ENCODE results near the gene NUB1. TPM values are rescaled to one million over a fixed set of nuclear protein-coding genes. Genes with fewer than 3 reads are reported as not detected.

Gene NUB1
- polyA plus RNA-seq, 1 of the 3 experiments (the other 2 are of a cell fraction): 54.0 TPM

GRCh38 chr7:151426904-151427704, 85.5 kb downstream of the NUB1 start (continued):
- TF ChIP-seq IRF3 (IDR thresholded peaks at IDR 0.05; ENCODE audit: low read depth, low read length) (no peak), ZBTB33 (IDR thresholded peaks at IDR 0.05; ENCODE audit: borderline replicate concordance, low read depth) (no peak), REST (IDR thresholded peaks at IDR 0.05; ENCODE audit: low read depth, low read length) (no peak), YY1 (IDR thresholded peaks at IDR 0.05; ENCODE audit: low read depth) (no peak)

- Histone ChIP-seq H3K4me3 (ENCODE audit: low read depth in 2 of 2, low read length in 1 of 2) (no peak overlapping the region), H3K79me2 (ENCODE audit: insufficient read depth) (no peaks in the 10 kb centered on the region), H3K9me2 (no peaks in the 10 kb centered on the region), H2AFZ (ENCODE audit: low read depth) (no peak overlapping the region), H3F3A (replicated peaks; ENCODE audit: insufficient read depth) (no peaks in the 10 kb centered on the region), H3K27me3 (ENCODE audit: insufficient read depth) (no peaks in the 10 kb centered on the region), H3K36me3 (replicated peaks in 1 of 2; ENCODE audit: control insufficient read depth in 1 of 2, insufficient read depth in 2 of 2, low read length in 1 of 2) (no peaks in the 10 kb centered on the region), H3K27ac (ENCODE audit: low read depth in 2 of 2, low read length in 1 of 2) (no peak overlapping the region), H3K9ac (no peak overlapping the region), H3K9me3 (no peaks in the 10 kb centered on the region), H3K4me2 (no peak overlapping the region), H3K4me1 (ENCODE audit: control insufficient read depth in 1 of 2, insufficient read depth in 2 of 2, low read depth in 1 of 2, low read length in 1 of 2) (peaks cover 8 to 11% of the 10 kb centered on the region in 2 experiments; a peak in 1 of 4 replicates), H4K20me1 (ENCODE audit: insufficient read depth) (no peaks in the 10 kb centered on the region)
- TF ChIP-seq IRF3 (IDR thresholded peaks at IDR 0.05; ENCODE audit: low read depth, low read length): no peak
- TF ChIP-seq SMC3 (IDR thresholded peaks at IDR 0.05; ENCODE audit: low read depth, low read length): no peak
- no peak for TF ChIP-seq MAX (IDR thresholded peaks at IDR 0.05; ENCODE audit: low read depth)
- no peak for TF ChIP-seq FOSL2 (IDR thresholded peaks at IDR 0.05; ENCODE audit: borderline replicate concordance, low read depth)
- no peak for TF ChIP-seq EZH2phosphoT487 (IDR thresholded peaks at IDR 0.05; ENCODE audit: borderline replicate concordance, low read depth)
- TF ChIP-seq FOXM1 (IDR thresholded peaks at IDR 0.05; ENCODE audit: low read depth): no peak
- TF ChIP-seq YY1 (IDR thresholded peaks at IDR 0.05; ENCODE audit: low read depth): no peak
- TF ChIP-seq USF2 (IDR thresholded peaks at IDR 0.05; ENCODE audit: borderline replicate concordance, low read depth, low read length): no peak
- TF ChIP-seq RAD21 (IDR thresholded peaks at IDR 0.05; ENCODE audit: low read length): no peak
- POLR2A ChIA-PET: no interaction called here
- no peak for DNase-seq
- 73% methylated on average over 10 of the region's 10 CpGs for WGBS (ENCODE audit: low lambda C conversion rate)
- CTCF ChIA-PET: interaction anchor here (1.0 kb wide), 2 partner anchors 18 to 20 kb away, joined by 3 to 4 read pairs; partner anchors contain the start of gene WDR86
These were observed 86.2 kb downstream of the NUB1 start for GRCh38 chr7:151427705-151428377.

Measured in SK-N-SH (cell line).